Heart left ventricle (tissue), 16 donors: ENCODE results near the gene CELSR1. TPM values are rescaled to one million over a fixed set of nuclear protein-coding genes. Genes with fewer than 3 reads are reported as not detected.

Source experiments
- ATAC-seq, 4 donors: fragments of 200-7000 bp; cut with Tn5 transposase; one replicate each; pipeline ENCODE4 v1.9.1; 2020 to 2022; ENCODE audit warnings: moderate library complexity in 4 of 4, mild to moderate bottlenecking in 3 of 4, moderate number of reproducible peaks in 1 of 4
- DNase-seq, 5 donors: peaks; one replicate each; pipeline ENCODE4 v3.0.0-alpha.2; 2020
- H3K27ac ChIP-seq, 12 donors: fragments of 200-600 bp; sonication (generic) in 4 of 12; one replicate each; pipeline versions ENCODE4 v1.5.0 to v1.8.0; 2016 to 2022; ENCODE audit warnings: mild to moderate bottlenecking in 2 of 12
- H3K27me3 ChIP-seq, 9 donors: fragments of 200-600 bp; sonication (generic) in 2 of 9; one replicate each; pipeline versions ENCODE4 v1.5.1 to v1.8.0; 2016 to 2022; ENCODE audit warnings: mild to moderate bottlenecking in 3 of 9
- H3K36me3 ChIP-seq, 9 donors: fragments of 200-600 bp; sonication (generic) in 2 of 9; one replicate each; pipeline versions ENCODE4 v1.5.0 to v1.8.0; 2018 to 2022; ENCODE audit warnings: mild to moderate bottlenecking in 2 of 9
- H3K4me1 ChIP-seq, 12 donors: fragments of 200-600 bp; sonication (generic) in 4 of 12; one replicate each; pipeline versions ENCODE4 v1.5.0 to v1.8.0; 2016 to 2022; ENCODE audit warnings: mild to moderate bottlenecking in 3 of 12
- H3K4me3 ChIP-seq, 12 donors: fragments of 200-600 bp; sonication (generic) in 4 of 12; one replicate each; pipeline versions ENCODE4 v1.5.0 to v1.8.0; 2017 to 2022; ENCODE audit warnings: mild to moderate bottlenecking in 9 of 12, moderate library complexity in 4 of 12
- H3K9me3 ChIP-seq, 12 donors: fragments of 200-600 bp; sonication (generic) in 4 of 12; one replicate each; pipeline versions ENCODE4 v1.5.0 to v1.8.0; 2016 to 2022; ENCODE audit warnings: mild to moderate bottlenecking in 1 of 12
- CTCF ChIP-seq, 12 donors: fragments of 200-600 bp; sonication (generic) in 4 of 12; IDR thresholded peaks; one replicate each; pipeline versions ENCODE4 v1.5.0 to v1.8.0; 2018 to 2022; ENCODE audit warnings: antibody characterized with exemption in 12 of 12, mild to moderate bottlenecking in 5 of 12
- POLR2A ChIP-seq, 2 donors: fragments of 450-650 bp; IDR thresholded peaks; one replicate each; pipeline ENCODE4 v1.6.1; 2017; ENCODE audit warnings: antibody characterized with exemption in 2 of 2, mild to moderate bottlenecking in 2 of 2, moderate library complexity in 2 of 2
- WGBS, 4 donors: extraction: QIAGEN DNeasy Blood & Tissue Kit in 2 of 4; methylation state at CpG; one replicate each; pipeline versions ENCODE4 v1.1.5 to v1.1.7; 2013 to 2018; 5-methylcytosine and 5-hydroxymethylcytosine counted together
- intact Hi-C, 10 donors: fragments of 100-400 bp; cut with DNase I; formaldehyde crosslinking; loops; one replicate each; pipeline versions ENCODE4 v1.11.1 to v1.14.2; 2022
- polyA plus RNA-seq, 2 donors: library from polyadenylated mRNA; stranded (reverse); fragments of 200-250 nt; gene quantifications; one replicate each; pipeline ENCODE4 v1.2.3, GENCODE V29; 2013
- total RNA-seq, 9 donors: library from RNA; depleted of rRNA in 2 of 9; stranded (reverse); fragments of >200 nt in 2 of 9; fragmentation: NEBNext Ultra II Directional in 3 of 9; extraction: Animal tissue kit (Norgen Biotek cat#: 25700) in 3 of 9; gene quantifications; one replicate each; pipeline versions ENCODE4 v1.1.0 to v1.2.4, GENCODE V29; 2016 to 2023
- donor health status: ischemic (EF 13 %, LVEDD 7.1; RV severe dilation, severe dysfunction).
- donor health status: healthy with polysubstance abuse.
- donor health status: DM: no; HTN: yes; CAD: no.
- donor health status: DM: no; HTN: no; CAD: no.
- donor health status: ischemic (EF 25% LVEDD 6.9; RV normal size, moderate dysfunction).
- donor health status: ischemic (EF 25% LVEDD 5.7; RV mildly dilated, moderate dysfunction).
- donor health status: healthy.
- donor health status: DM: yes; HTN: yes; CAD: no.
- donor health status: ischemic (EF 35%, LVEDD 5.7; RV mildly dilated, moderate dysfunction).
- donor health status: nonischemic (EF 11% LVEDD 7.7; RV severe dilation, severe dysfunction).
- donor health status: DM: yes; HTN: yes; CAD: no.
- donor health status: PGD.
- donor health status: ischemic (EF 29% LVEDD 5.4; RV normal size, mild dysfunction).
- donor health status: nonischemic (EF 23%, LVEDD 6.1; RV moderate dilation, normal function).

CELSR1 gene
- total and polyA plus RNA-seq, 11 donors: 5.9 to 15.8 (median 11.9) TPM

DNA sequence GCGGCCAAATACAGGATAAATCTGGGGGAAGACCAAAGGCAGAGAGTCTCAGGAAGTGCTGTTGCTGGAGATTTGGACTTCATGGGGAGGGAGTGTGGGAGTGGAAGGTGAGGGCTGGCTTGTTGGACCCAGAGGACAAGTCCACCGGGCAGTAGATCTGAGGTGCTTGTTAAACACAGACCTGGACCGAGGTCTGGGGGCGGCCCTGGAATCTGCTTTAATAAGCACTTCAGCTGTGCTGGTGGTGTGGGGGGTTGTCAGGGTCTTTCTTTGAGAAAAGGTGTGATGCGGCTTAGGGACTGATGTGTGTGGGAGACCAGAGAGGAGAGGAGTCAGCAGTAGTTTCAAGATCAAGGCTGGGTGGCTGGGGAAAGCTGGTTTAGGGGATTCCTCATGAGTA lies 197.5 kb downstream of the CELSR1 start:
- intact Hi-C loops: no loop called here
- Histone ChIP-seq H3K27me3 (no peaks in the 10 kb centered on the region), H3K36me3 (peaks cover 2 to 74% (median 69%) of the 10 kb centered on the region in 9 donors), H3K27ac (no peak overlapping the region), H3K4me3 (no peak overlapping the region), H3K4me1 (peaks cover 0 to 32% (median 20%) of the 10 kb centered on the region in 12 donors), H3K9me3 (no peaks in the 10 kb centered on the region)
- TF ChIP-seq POLR2A (IDR thresholded peaks at IDR 0.05) (no peak), CTCF (IDR thresholded peaks at IDR 0.05) (no peak)
- WGBS, 4 donors: 90 to 96% (median 93%) methylated on average over 5 of the region's 5 CpGs
- DNase-seq (peak in 1 of 5 donors; percentile 23), ATAC-seq (no peak)

- Histone ChIP-seq H3K4me1 (peaks cover 0 to 36% (median 22%) of the 10 kb centered on the region in 12 donors), H3K27ac (peak overlapping the region in 1 of 12 donors; percentile 20), H3K27me3 (no peaks in the 10 kb centered on the region), H3K36me3 (peaks cover 2 to 60% (median 57%) of the 10 kb centered on the region in 9 donors), H3K4me3 (no peak overlapping the region), H3K9me3 (no peaks in the 10 kb centered on the region)
- 86 to 88% (median 87%) methylated on average over 8 of the region's 8 CpGs for WGBS, 4 donors
- DNase-seq (peak in 1 of 5 donors; percentile 23), ATAC-seq (no peak)
- TF ChIP-seq POLR2A (IDR thresholded peaks at IDR 0.05): no peak
- no peak for TF ChIP-seq CTCF (IDR thresholded peaks at IDR 0.05)
- intact Hi-C loops: no loop called here
These were observed 198.8 kb downstream of the CELSR1 start for GRCh38 chr22:46338636-46339035.

DNA sequence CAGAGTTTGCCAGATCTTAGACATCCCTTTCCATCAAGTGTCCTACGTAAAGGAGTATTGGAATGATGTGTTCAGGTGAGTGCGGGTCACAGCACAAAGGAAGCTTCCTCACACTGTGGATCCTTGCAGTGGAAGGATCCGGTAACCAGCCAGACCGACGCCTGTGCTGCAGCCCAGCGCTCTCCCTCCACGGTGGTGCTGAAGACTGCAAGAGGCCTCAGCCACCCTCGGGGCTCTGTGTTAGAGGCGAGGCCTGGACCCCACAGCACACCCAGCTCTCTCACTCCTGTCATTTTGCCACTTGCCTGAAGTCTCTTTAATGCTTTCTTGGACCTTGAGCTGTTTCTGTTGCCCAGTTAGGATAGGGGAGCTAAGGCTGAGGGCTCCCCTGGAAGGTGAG lies 199.6 kb downstream of the CELSR1 start:
- intact Hi-C loops: no loop called here
- Histone ChIP-seq H3K27me3 (no peaks in the 10 kb centered on the region), H3K4me1 (peaks cover 0 to 36% (median 22%) of the 10 kb centered on the region in 12 donors), H3K4me3 (no peak overlapping the region), H3K27ac (peak overlapping the region in 1 of 12 donors; percentile 94), H3K9me3 (no peaks in the 10 kb centered on the region), H3K36me3 (peaks cover 2 to 53% (median 49%) of the 10 kb centered on the region in 9 donors)
- DNase-seq (peak in 1 of 5 donors; percentile 25), ATAC-seq (no peak)
- WGBS, 4 donors: 50 to 77% (median 72%) methylated on average over 8 to 9 of the region's 9 CpGs
- TF ChIP-seq CTCF (IDR thresholded peaks at IDR 0.05) (no peak), POLR2A (IDR thresholded peaks at IDR 0.05) (no peak)

DNA sequence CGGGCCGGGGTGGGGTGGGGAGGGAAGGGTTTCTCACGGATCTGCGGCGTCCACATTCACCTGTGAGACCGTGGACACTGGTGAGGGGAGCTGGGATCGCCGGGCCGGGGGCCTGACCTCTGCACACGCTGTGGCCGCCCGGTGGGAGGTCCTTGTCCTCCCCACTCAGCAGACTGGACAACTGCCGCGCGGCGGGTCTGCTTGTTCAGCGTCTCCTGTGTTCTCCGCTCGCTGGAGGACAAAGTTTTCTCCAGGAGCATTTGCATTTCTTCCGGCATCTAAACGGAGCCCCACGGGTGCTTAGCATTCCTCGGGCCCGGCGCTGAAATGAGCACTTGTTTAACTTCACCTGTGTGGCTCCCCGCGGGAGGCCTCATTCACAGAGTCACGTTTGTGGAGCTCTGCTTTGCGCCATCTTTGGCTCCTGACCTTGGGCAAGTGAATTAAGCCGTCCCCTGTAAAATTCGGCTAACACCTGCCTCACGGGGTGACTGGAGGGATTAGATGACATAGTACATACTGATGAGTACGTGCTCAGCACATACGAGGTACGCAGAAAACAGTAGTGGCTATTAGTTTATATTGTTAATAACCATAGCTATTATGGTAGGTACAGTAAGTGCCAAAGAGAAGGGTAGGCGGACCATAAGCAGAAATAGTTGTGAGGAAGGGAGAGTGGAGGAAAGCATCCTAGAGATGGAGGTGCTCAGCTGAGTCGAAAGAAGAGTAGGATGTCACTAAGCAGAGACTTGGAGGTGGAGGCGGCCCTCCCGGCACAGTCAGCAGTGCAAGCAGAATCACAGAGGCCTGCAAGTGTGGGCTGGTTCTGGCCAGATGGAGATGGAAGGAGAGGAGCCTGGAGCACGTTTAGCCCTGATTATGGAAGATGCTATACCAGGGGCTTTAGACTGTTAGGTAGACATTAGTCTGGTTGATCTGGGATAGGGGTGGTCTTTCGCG lies 201.0 kb downstream of the CELSR1 start:
- intact Hi-C loops: no loop called here
- peak overlapping the region; percentile 64 to 99 (median 94) for H3K27ac ChIP-seq
- ATAC-seq (peak in 3 of 4 donors; percentile 46 to 52 (median 47)), DNase-seq (peak in 1 of 5 donors; percentile 67)
- H3K4me3 ChIP-seq: peak overlapping the region; percentile 71 to 99 (median 94)
- H3K36me3 ChIP-seq: peaks cover 2 to 39% (median 35%) of the 10 kb centered on the region in 9 donors
- no peak for TF ChIP-seq CTCF (IDR thresholded peaks at IDR 0.05)
- no peak for TF ChIP-seq POLR2A (IDR thresholded peaks at IDR 0.05)
- no peaks in the 10 kb centered on the region for H3K27me3 ChIP-seq
- H3K4me1 ChIP-seq: peaks cover 0 to 30% (median 19%) of the 10 kb centered on the region in 12 donors
- H3K9me3 ChIP-seq: no peaks in the 10 kb centered on the region
- WGBS, 4 donors: 9 to 11% (median 9%) methylated on average over 32 to 42 of the region's 42 CpGs
